ENCODE results near the gene ACD. TPM values are rescaled to one million over a fixed set of nuclear protein-coding genes. Genes with fewer than 3 reads are reported as not detected.

The ACD gene
- total RNA-seq, 4 donors from 2014 or later = 9.9 to 12.8 (median 11.1) TPM

DNA sequence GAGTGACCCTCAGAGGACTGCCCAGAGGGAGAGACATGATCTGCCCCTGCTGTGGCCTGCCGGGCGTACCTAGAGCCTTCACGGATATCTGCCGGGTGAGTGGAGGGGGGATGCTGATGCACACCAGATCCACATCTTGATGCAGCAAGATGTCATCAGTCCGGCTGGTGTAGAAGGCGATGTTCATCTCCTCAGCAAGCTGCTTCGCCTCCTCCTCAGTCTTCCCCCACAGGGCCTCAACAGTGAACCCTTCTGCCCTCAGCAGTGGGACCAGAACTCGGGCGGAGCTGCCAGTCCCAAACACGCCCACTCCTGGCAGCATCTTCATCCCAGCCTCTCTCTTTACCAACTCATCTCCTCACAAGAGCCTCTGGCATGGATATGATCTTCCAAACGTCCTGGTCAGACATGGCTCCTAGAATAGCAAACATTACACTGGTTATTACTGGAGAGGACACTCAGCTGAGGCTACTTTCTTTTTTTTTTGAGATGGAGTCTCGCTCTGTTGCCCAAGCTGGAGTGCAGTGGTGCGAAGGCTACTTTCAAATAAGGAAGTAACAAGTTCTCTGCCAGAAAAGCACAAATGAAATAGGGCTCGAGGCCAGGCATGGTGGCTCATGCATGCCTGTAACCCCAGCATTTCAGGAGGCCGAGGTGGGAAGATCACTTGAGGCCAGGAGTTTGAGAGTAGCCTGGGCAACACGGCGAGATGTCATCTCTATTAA lies 25.5 kb upstream of the ACD start:
- Histone ChIP-seq H3K4me3 (no peak overlapping the region), H3K4me1 (peaks cover 0 to 5% of the 10 kb centered on the region in 2 donors), H3K36me3 (peaks cover 0 to 11% of the 10 kb centered on the region in 2 donors), H3K27me3 (no peaks in the 10 kb centered on the region), H3K9me3 (no peaks in the 10 kb centered on the region), H3K27ac (peak overlapping the region; percentile 18 to 49 (median 34))
- intact Hi-C loops (cut with DNase I; ENCODE audit: low total_unique reads) (no loop called here), in situ Hi-C loops (cut with MboI; ENCODE audit: low sequenced_read_pairs in 4 of 4) (loop anchor here in 1 of 4 donors (25.0 kb wide), 1 partner anchor 352 kb away; no protein-coding TSS in a partner anchor)
- TF ChIP-seq POLR2A (IDR thresholded peaks at IDR 0.05) = no peak
- TF ChIP-seq, protein P1, sequence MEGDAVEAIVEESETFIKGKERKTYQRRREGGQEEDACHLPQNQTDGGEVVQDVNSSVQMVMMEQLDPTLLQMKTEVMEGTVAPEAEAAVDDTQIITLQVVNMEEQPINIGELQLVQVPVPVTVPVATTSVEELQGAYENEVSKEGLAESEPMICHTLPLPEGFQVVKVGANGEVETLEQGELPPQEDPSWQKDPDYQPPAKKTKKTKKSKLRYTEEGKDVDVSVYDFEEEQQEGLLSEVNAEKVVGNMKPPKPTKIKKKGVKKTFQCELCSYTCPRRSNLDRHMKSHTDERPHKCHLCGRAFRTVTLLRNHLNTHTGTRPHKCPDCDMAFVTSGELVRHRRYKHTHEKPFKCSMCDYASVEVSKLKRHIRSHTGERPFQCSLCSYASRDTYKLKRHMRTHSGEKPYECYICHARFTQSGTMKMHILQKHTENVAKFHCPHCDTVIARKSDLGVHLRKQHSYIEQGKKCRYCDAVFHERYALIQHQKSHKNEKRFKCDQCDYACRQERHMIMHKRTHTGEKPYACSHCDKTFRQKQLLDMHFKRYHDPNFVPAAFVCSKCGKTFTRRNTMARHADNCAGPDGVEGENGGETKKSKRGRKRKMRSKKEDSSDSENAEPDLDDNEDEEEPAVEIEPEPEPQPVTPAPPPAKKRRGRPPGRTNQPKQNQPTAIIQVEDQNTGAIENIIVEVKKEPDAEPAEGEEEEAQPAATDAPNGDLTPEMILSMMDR (IDR thresholded peaks at IDR 0.05 in 4 of 5, conservative IDR thresholded peaks at IDR 0.05 in 1 of 5) = no peak
- ATAC-seq = no peak
- DNase-seq = no peak

DNA sequence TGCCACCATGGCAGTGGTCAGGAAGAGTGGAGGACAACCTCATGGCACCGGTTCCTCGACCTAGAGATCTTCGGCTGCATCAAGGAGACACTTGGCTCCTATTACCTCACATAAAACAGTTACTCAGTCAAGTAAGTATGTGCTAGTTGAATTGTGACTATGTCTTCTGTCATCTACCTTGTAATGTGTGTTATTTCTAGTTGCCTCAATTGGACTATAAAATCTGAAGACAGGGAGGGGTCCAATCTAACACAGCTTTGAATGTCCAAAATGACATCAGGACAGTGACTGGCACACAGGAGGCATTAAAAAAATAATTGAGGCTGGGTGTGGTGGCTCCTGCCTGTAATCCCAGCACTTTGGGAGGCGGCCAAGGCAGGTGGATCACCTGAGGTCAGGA lies 23.7 kb upstream of the ACD start:
- Histone ChIP-seq H3K4me3 (no peak overlapping the region), H3K9me3 (no peaks in the 10 kb centered on the region), H3K27ac (no peak overlapping the region), H3K36me3 (peaks cover 0 to 11% of the 10 kb centered on the region in 2 donors), H3K4me1 (peaks cover 0 to 6% of the 10 kb centered on the region in 2 donors), H3K27me3 (no peaks in the 10 kb centered on the region)
- TF ChIP-seq POLR2A (IDR thresholded peaks at IDR 0.05) = no peak
- TF ChIP-seq, protein P1 (IDR thresholded peaks at IDR 0.05 in 4 of 5, conservative IDR thresholded peaks at IDR 0.05 in 1 of 5) = no peak
- ATAC-seq (no peak), DNase-seq (no peak)
- intact Hi-C loops (cut with DNase I; ENCODE audit: low total_unique reads) (no loop called here), in situ Hi-C loops (cut with MboI; ENCODE audit: low sequenced_read_pairs in 4 of 4) (loop anchor here in 1 of 4 donors (25.0 kb wide), 1 partner anchor 354 kb away; no protein-coding TSS in a partner anchor)

DNA sequence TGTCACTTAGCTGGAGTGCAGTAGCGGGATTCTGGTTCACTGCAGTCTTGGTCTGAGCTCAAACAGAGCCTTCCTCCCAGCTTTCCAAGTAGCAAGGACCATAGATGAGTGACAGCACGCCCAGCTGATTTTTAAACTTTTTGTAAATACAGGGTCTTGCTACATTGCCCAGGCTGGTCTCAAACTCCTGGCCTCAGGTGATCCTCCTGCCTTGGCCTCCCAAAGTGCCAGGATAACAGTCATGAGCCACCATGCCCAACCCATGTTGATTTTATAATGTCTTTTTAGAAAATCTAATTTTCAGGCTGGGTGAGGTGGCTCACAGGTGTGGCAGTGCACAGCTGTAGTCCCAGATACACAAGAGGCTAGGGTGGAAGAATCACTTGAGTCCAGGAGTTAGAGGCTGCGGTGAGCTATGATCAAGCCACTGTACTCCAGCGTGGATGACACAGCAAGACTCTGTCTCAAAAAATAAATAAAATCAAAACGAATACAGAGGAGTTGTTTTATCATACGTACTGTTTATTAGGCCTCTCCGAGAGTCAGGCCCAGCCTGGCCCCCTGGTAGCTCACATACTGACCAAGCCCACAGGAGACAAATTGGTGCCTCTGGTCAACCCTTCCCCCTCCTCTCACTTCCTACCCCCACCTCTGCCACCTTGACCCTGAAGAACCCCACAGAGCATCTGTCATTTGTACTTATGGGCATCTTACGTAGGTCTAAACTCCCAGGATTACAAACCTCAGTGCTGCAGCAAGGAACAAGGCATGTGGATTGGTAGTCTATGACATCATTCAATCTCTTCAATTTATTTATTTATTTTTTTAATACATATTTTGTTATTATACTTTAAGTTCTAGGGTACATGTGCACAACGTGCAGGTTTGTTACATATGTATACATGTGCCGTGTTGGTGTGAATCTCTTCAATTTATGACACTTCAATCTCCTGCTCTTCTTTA lies 20.2 kb upstream of the ACD start:
- H3K36me3 ChIP-seq = peaks cover 0 to 8% of the 10 kb centered on the region in 2 donors
- DNase-seq (no peak), ATAC-seq (no peak)
- no peak overlapping the region for H3K4me3 ChIP-seq
- no peaks in the 10 kb centered on the region for H3K27me3 ChIP-seq
- H3K4me1 ChIP-seq = peaks cover 0 to 9% of the 10 kb centered on the region in 2 donors
- H3K27ac ChIP-seq = no peak overlapping the region
- H3K9me3 ChIP-seq = no peaks in the 10 kb centered on the region
- intact Hi-C loops (cut with DNase I; ENCODE audit: low total_unique reads) = loop anchor here (10.0 kb wide), 1 partner anchor 245 kb away; no protein-coding TSS in a partner anchor
- no peak for TF ChIP-seq POLR2A (IDR thresholded peaks at IDR 0.05)
- TF ChIP-seq, protein P1 (IDR thresholded peaks at IDR 0.05 in 4 of 5, conservative IDR thresholded peaks at IDR 0.05 in 1 of 5) = no peak
- in situ Hi-C loops (cut with MboI; ENCODE audit: low sequenced_read_pairs in 4 of 4) = loop anchor here in 1 of 4 donors (25.0 kb wide), 1 partner anchor 357 kb away; no protein-coding TSS in a partner anchor

DNA sequence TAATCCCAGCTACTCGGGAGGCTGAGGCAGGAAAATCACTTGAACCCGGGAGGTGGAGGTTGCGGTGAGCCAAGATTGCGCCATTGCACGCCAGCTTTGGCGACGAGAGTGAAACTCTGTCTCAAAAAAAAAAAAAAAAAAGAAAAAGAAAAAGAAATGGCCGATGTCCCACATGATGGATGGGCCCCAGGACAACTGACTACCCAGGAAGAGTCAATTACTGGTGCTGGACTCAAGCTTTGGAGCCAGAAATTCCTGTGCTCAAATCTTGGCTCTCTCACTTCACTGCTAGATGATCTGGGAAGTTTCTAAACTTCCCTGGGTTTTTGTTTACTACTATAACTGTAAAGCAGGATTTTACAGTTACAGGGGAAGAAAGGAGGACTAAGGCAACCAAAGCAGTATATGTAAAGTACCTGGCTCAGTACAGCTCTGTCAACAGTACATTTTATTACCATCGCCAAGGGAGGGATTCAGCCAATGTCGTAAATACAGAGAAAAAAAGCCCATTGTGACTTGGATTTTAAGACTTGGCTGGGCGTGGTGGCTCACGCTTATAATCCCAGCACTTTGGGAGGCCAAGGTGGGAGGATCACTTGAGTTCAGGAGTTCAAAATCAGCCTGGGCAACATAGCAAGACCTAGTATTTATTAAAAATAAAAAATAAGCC lies 18.4 kb upstream of the ACD start:
- in situ Hi-C loops (cut with MboI; ENCODE audit: low sequenced_read_pairs in 4 of 4) (loop anchor here in 1 of 4 donors (25.0 kb wide), 1 partner anchor 359 kb away; no protein-coding TSS in a partner anchor), intact Hi-C loops (cut with DNase I; ENCODE audit: low total_unique reads) (loop anchor here (10.0 kb wide), 1 partner anchor 246 kb away; no protein-coding TSS in a partner anchor)
- Histone ChIP-seq H3K27me3 (no peaks in the 10 kb centered on the region), H3K27ac (no peak overlapping the region), H3K36me3 (no peaks in the 10 kb centered on the region), H3K9me3 (no peaks in the 10 kb centered on the region), H3K4me1 (peaks cover 1 to 20% of the 10 kb centered on the region in 2 donors), H3K4me3 (no peak overlapping the region)
- no peak for ATAC-seq
- TF ChIP-seq, protein P1 (IDR thresholded peaks at IDR 0.05 in 4 of 5, conservative IDR thresholded peaks at IDR 0.05 in 1 of 5) = no peak
- no peak for TF ChIP-seq POLR2A (IDR thresholded peaks at IDR 0.05)
- DNase-seq = no peak

Data from gastrocnemius medialis (tissue), 4 donors.